Right cardiac atrium (tissue), 5 donors: Measurements from ENCODE around the gene ITPRID1. TPM values are rescaled to one million over a fixed set of nuclear protein-coding genes. Genes with fewer than 3 reads are reported as not detected.

ENCODE experiments used
- ATAC-seq, 2 donors: fragments of 200-7000 bp; cut with Tn5 transposase; one replicate each; pipeline versions ENCODE4 v1.8.0 to v1.9.1; 2020; ENCODE audit warnings: moderate library complexity in 2 of 2, mild to moderate bottlenecking in 1 of 2
- DNase-seq, 3 donors: peaks; one replicate each; pipeline ENCODE4 v3.0.0-alpha.2; 2020
- H3K27ac ChIP-seq: one replicate; pipeline ENCODE4 v1.5.1; 2013; ENCODE audit warnings: mild to moderate bottlenecking, low read length, control low read depth, moderate library complexity
- H3K27me3 ChIP-seq: one replicate; pipeline ENCODE4 v1.6.1; 2013; ENCODE audit not compliant: control insufficient read depth, insufficient read depth
- H3K4me1 ChIP-seq: one replicate; pipeline ENCODE4 v1.6.1; 2013; ENCODE audit warnings: low read length; ENCODE audit not compliant: control insufficient read depth, insufficient read depth
- H3K4me3 ChIP-seq: one replicate; pipeline ENCODE4 v1.5.1; 2013; ENCODE audit warnings: low read length, control low read depth
- H3K9me3 ChIP-seq: one replicate; pipeline ENCODE4 v1.6.1; 2013; ENCODE audit warnings: low read length; ENCODE audit not compliant: control insufficient read depth
- WGBS: extraction: QIAGEN DNeasy Blood & Tissue Kit; methylation state at CpG from one replicate; pipeline ENCODE4 v1.1.7; 2013; 5-methylcytosine and 5-hydroxymethylcytosine counted together
- intact Hi-C, 4 donors: fragments of 100-400 bp; cut with DNase I; formaldehyde crosslinking; loops; one replicate each; pipeline versions ENCODE4 v1.11.0 to v1.14.0; 2022 to 2023
- polyA plus RNA-seq: library from polyadenylated mRNA; stranded (reverse); fragments of 200-250 nt; gene quantifications from one replicate; pipeline ENCODE4 v1.2.3, GENCODE V29; 2013
- total RNA-seq, 4 donors: library from RNA; stranded (reverse); fragmentation: NEBNext Ultra II Directional; extraction: Animal tissue kit (Norgen Biotek cat#: 25700); gene quantifications; one replicate each; pipeline ENCODE4 v1.2.1, GENCODE V29; 2021
- donor health status: healthy with polysubstance abuse.
- donor health status: DM: no; HTN: yes; CAD: no.
- donor health status: DM: no; HTN: no; CAD: no.
- donor health status: DM: no; HTN: yes; CAD: no; lungs with severe emphysema.
- donor health status: DM: yes; HTN: yes; CAD: no.

The ITPRID1 gene
- total and polyA plus RNA-seq, 5 donors: not detected

GRCh38 chr7:31695859-31696614, 182.1 kb downstream of the ITPRID1 start:
- Histone ChIP-seq H3K4me3 (no peak overlapping the region), H3K9me3 (no peaks in the 10 kb centered on the region), H3K4me1 (no peaks in the 10 kb centered on the region), H3K27ac (no peak overlapping the region), H3K27me3 (no peaks in the 10 kb centered on the region)
- no peak for DNase-seq
- intact Hi-C loops: no loop called here
- no peak for ATAC-seq
- 66% methylated on average over 6 of the region's 6 CpGs for WGBS

GRCh38 chr7:31699050-31699449, 185.2 kb downstream of the ITPRID1 start:
- DNase-seq (no peak), ATAC-seq (no peak)
- H3K4me3 ChIP-seq: no peak overlapping the region
- H3K4me1 ChIP-seq: no peaks in the 10 kb centered on the region
- no peaks in the 10 kb centered on the region for H3K9me3 ChIP-seq
- intact Hi-C loops: no loop called here
- 56% methylated on average over 2 of the region's 2 CpGs for WGBS
- no peak overlapping the region for H3K27ac ChIP-seq
- no peaks in the 10 kb centered on the region for H3K27me3 ChIP-seq

- Histone ChIP-seq H3K27ac (no peak overlapping the region), H3K27me3 (no peaks in the 10 kb centered on the region), H3K4me3 (no peak overlapping the region), H3K4me1 (no peaks in the 10 kb centered on the region), H3K9me3 (no peaks in the 10 kb centered on the region)
- ATAC-seq (no peak), DNase-seq (no peak)
- WGBS: 82% methylated on average over 3 of the region's 3 CpGs
- intact Hi-C loops: no loop called here
Measured at GRCh38 chr7:31702354-31702753, 188.5 kb downstream of the ITPRID1 start.

GRCh38 chr7:31705377-31705776, 191.5 kb downstream of the ITPRID1 start:
- DNase-seq (no peak), ATAC-seq (no peak)
- Histone ChIP-seq H3K27ac (no peak overlapping the region), H3K9me3 (no peaks in the 10 kb centered on the region), H3K4me1 (no peaks in the 10 kb centered on the region), H3K27me3 (no peaks in the 10 kb centered on the region), H3K4me3 (no peak overlapping the region)
- intact Hi-C loops: no loop called here
- WGBS: 89% methylated on average over 3 of the region's 3 CpGs

GRCh38 chr7:31707089-31707488, 193.2 kb downstream of the ITPRID1 start:
- Histone ChIP-seq H3K9me3 (no peaks in the 10 kb centered on the region), H3K27ac (no peak overlapping the region), H3K27me3 (no peaks in the 10 kb centered on the region), H3K4me1 (no peaks in the 10 kb centered on the region), H3K4me3 (no peak overlapping the region)
- WGBS: 46% methylated on average over 5 of the region's 5 CpGs
- ATAC-seq (no peak), DNase-seq (no peak)
- intact Hi-C loops: no loop called here

Other genes with a start within 250 kb of the ITPRID1 start
- gene NEUROD6, start 173.4 kb upstream of the ITPRID1 start, total RNA-seq: not detected
- gene NEUROD6, start 173.4 kb upstream of the ITPRID1 start, polyA plus RNA-seq: not detected
- gene PPP1R17, start 173.1 kb downstream of the ITPRID1 start, total RNA-seq: not detected
- not detected for gene PPP1R17, start 173.1 kb downstream of the ITPRID1 start, polyA plus RNA-seq